Neural progenitor cell (in vitro differentiated cells): ENCODE results near the gene CDC42BPA. TPM values are rescaled to one million over a fixed set of nuclear protein-coding genes. Genes with fewer than 3 reads are reported as not detected.
A peak's percentile ranks its signal among the peaks of the same experiment; 100 is the strongest.

Experiments used
- DNase-seq: peaks from one replicate; pipeline ENCODE4 v3.0.0-alpha.2; 2016; ENCODE audit warnings: low spot score
- H2AFZ ChIP-seq: fragments of 200-600 bp; sonication (generic); replicated peaks from 2 replicates; pipeline ENCODE4 v1.6.1; 2016; ENCODE audit warnings: antibody characterized with exemption
- H3F3A ChIP-seq: fragments of 200-600 bp; sonication (generic); 2 replicates; pipeline ENCODE4 v1.6.1; 2016; ENCODE audit warnings: antibody characterized with exemption, low read depth
- H3K27ac ChIP-seq: fragments of 200-600 bp; sonication (generic); 2 replicates; pipeline ENCODE4 v1.5.1; 2016; ENCODE audit warnings: mild to moderate bottlenecking
- H3K27me3 ChIP-seq: fragments of 200-600 bp; sonication (generic); 2 replicates; pipeline ENCODE4 v1.6.1; 2016; ENCODE audit warnings: mild to moderate bottlenecking, moderate library complexity
- H3K36me3 ChIP-seq: fragments of 200-600 bp; sonication (generic); 2 replicates; pipeline ENCODE4 v1.5.1; 2016
- H3K4me1 ChIP-seq: fragments of 200-600 bp; sonication (generic); 2 replicates; pipeline ENCODE4 v1.6.1; 2016; ENCODE audit warnings: mixed run types
- H3K4me2 ChIP-seq: fragments of 200-600 bp; sonication (generic); 2 replicates; pipeline ENCODE4 v1.6.1; 2016
- H3K4me3 ChIP-seq: fragments of 200-600 bp; sonication (generic); 2 replicates; pipeline ENCODE4 v1.5.1; 2016
- H3K79me2 ChIP-seq: fragments of 200-600 bp; sonication (generic); 2 replicates; pipeline ENCODE4 v1.6.1; 2016; ENCODE audit warnings: low read depth
- H3K9ac ChIP-seq: fragments of 200-600 bp; sonication (generic); 2 replicates; pipeline ENCODE4 v1.6.1; 2016
- H3K9me3 ChIP-seq: fragments of 200-600 bp; sonication (generic); 2 replicates; pipeline ENCODE4 v1.5.1; 2016; ENCODE audit warnings: low read depth
- H4K20me1 ChIP-seq: fragments of 200-600 bp; sonication (generic); 2 replicates; pipeline ENCODE4 v1.6.1; 2016; ENCODE audit warnings: low read depth
- H3K27ac Mint-ChIP-seq: 3 replicates; pipeline ENCODE4 v1.8.0; 2021; ENCODE audit warnings: mixed read lengths
- H3K27me3 Mint-ChIP-seq: 2 replicates; pipeline ENCODE4 v1.8.0; 2022; ENCODE audit warnings: low read depth, mild to moderate bottlenecking, inconsistent platforms, moderate library complexity, mixed read lengths; ENCODE audit not compliant: insufficient read depth
- H3K36me3 Mint-ChIP-seq: 3 replicates; pipeline ENCODE4 v1.8.0; 2021; ENCODE audit warnings: mixed read lengths
- H3K4me1 Mint-ChIP-seq: 3 replicates; pipeline ENCODE4 v1.8.0; 2021; ENCODE audit warnings: mixed read lengths
- H3K4me3 Mint-ChIP-seq: 3 replicates; pipeline ENCODE4 v1.8.0; 2021; ENCODE audit warnings: mild to moderate bottlenecking, moderate library complexity, mixed read lengths
- H3K9me3 Mint-ChIP-seq: 3 replicates; pipeline ENCODE4 v1.8.0; 2020; ENCODE audit warnings: mixed read lengths
- EZH2 ChIP-seq: fragments of 200-600 bp; sonication (generic); IDR thresholded peaks from 2 replicates; pipeline ENCODE4 v1.6.1; 2017; ENCODE audit warnings: antibody characterized with exemption, mild to moderate bottlenecking, moderate library complexity
- EZH2phosphoT487 ChIP-seq: fragments of 200-600 bp; sonication (generic); IDR thresholded peaks from 2 replicates; pipeline ENCODE4 v1.6.1; 2017; ENCODE audit warnings: antibody characterized with exemption
- small RNA-seq: library from RNA; depleted of rRNA; stranded (forward); fragments of <200 nt; gene quantifications from one replicate; pipeline ENCODE3, GENCODE V24; 2015
- total RNA-seq: library from RNA; depleted of rRNA; stranded (reverse); fragments of >200 nt; gene quantifications from 2 replicates; pipeline ENCODE4 v1.2.3, GENCODE V29; 2015; ENCODE audit warnings: low replicate concordance
- TF ChIP-seq, protein P1 (sequence below): fragments of 200-600 bp; sonication (generic); IDR thresholded peaks from 2 replicates; pipeline ENCODE4 v1.5.1; 2017; ENCODE audit warnings: antibody characterized with exemption, mild to moderate bottlenecking

Gene CDC42BPA
- total RNA-seq, 1 donor from 2014 or later = 54.7 TPM

DNA sequence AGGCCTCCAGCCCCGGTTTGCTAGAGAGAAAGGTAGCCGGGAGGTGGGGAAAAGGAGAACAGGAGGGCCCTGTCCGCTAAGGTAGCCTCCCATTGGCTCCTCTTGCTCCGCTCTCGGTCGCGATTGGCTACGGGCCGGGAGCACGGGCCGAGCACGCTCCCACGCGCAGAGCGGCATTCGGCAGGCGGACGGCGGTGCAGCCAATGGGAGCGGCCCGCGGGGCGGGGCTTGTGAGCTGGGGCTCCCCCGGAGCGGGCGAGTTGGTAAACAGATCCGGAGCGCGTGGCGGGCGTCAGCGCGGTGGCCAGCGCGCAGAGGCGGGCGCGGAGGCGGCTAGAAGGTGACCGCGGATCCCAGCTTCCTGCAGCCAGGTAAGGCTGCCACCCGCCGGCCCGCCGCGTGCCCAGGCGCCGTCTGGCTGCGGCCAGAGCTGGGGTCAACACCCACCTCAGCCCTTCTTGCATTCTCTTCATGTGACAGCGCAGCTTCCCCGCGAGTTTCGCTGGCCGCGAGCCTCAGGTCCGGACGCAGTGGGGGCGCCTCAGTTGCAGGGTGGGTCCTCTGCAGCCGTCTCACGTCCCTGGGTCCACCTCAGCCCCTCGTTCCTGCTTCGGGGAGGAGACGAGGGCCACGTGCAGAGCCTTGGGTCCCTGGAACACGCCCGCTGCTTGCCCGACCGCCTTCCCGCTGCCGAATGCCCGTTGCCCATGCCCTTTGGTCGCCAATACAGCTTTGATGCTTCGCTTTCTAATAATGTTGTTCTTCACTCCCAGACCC, 378.1 kb downstream of the CDC42BPA start, which contains the start of gene COQ8A:
COQ8A (plus strand) TSS at position 266 of the 777 bp plus-strand sequence. CDS start 21,092 bp downstream, outside the sequence.
- H3K36me3 Mint-ChIP-seq = peaks cover 3% of the 10 kb centered on the region
- H3K4me1 Mint-ChIP-seq = peaks cover 38% of the 10 kb centered on the region
- H3K27ac Mint-ChIP-seq = peak within 1 kb of the TSS; percentile 16
- Histone ChIP-seq H3K27ac (peak within 1 kb of the TSS; percentile 60), H3K27me3 (peaks cover 7% of the 10 kb centered on the region), H3K4me1 (peaks cover 14% of the 10 kb centered on the region), H3K4me2 (peak within 1 kb of the TSS; percentile 78), H3K4me3 (peak within 1 kb of the TSS; percentile 47), H3K36me3 (no peaks in the 10 kb centered on the region), H3K79me2 (peaks cover 21% of the 10 kb centered on the region), H3K9me3 (no peaks in the 10 kb centered on the region), H3K9ac (no peak within 1 kb of the TSS), H4K20me1 (no peaks in the 10 kb centered on the region), H3F3A (peaks cover 10% of the 10 kb centered on the region), H2AFZ (peak within 1 kb of the TSS; percentile 83)
- H3K27me3 Mint-ChIP-seq = peaks cover 3% of the 10 kb centered on the region
- H3K9me3 Mint-ChIP-seq = peaks cover 6% of the 10 kb centered on the region
- peak; percentile 100 for DNase-seq
- H3K4me3 Mint-ChIP-seq = peak within 1 kb of the TSS; percentile 88
- TF ChIP-seq EZH2 = no peak
- TF ChIP-seq, protein P1, sequence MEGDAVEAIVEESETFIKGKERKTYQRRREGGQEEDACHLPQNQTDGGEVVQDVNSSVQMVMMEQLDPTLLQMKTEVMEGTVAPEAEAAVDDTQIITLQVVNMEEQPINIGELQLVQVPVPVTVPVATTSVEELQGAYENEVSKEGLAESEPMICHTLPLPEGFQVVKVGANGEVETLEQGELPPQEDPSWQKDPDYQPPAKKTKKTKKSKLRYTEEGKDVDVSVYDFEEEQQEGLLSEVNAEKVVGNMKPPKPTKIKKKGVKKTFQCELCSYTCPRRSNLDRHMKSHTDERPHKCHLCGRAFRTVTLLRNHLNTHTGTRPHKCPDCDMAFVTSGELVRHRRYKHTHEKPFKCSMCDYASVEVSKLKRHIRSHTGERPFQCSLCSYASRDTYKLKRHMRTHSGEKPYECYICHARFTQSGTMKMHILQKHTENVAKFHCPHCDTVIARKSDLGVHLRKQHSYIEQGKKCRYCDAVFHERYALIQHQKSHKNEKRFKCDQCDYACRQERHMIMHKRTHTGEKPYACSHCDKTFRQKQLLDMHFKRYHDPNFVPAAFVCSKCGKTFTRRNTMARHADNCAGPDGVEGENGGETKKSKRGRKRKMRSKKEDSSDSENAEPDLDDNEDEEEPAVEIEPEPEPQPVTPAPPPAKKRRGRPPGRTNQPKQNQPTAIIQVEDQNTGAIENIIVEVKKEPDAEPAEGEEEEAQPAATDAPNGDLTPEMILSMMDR = no peak
- no peak for TF ChIP-seq EZH2phosphoT487

Small RNAs within 50 kb of the gene (small RNA-seq; reads per million reads assigned to genes)
- gene AL353689.1 = not detected

Other genes starting within 250 kb of the CDC42BPA start
- gene ZNF678, start 245.1 kb upstream of the CDC42BPA start, total RNA-seq = 46.8 and 63.8 TPM in 2 replicates